ENCODE results near the gene C1R.

- TF ChIP-seq CTCF (conservative IDR thresholded peaks at IDR 0.05; ENCODE audit: low read length) (no peak), EZH2phosphoT487 (IDR thresholded peaks at IDR 0.05; ENCODE audit: borderline replicate concordance, low read depth, low read length) (no peak)
Observed at GRCh38 chr12:7100239-7100638, 8.0 kb upstream of the C1R start.
